Measurements from ENCODE around the gene MRAS. TPM values are rescaled to one million over a fixed set of nuclear protein-coding genes. Genes with fewer than 3 reads are reported as not detected.

The MRAS gene
- total and polyA plus RNA-seq, 2 of the 8 experiments (the other 6 are each of a cell fraction or from before 2014, with no cell fraction given) = 10.6 to 16.2 TPM

DNA sequence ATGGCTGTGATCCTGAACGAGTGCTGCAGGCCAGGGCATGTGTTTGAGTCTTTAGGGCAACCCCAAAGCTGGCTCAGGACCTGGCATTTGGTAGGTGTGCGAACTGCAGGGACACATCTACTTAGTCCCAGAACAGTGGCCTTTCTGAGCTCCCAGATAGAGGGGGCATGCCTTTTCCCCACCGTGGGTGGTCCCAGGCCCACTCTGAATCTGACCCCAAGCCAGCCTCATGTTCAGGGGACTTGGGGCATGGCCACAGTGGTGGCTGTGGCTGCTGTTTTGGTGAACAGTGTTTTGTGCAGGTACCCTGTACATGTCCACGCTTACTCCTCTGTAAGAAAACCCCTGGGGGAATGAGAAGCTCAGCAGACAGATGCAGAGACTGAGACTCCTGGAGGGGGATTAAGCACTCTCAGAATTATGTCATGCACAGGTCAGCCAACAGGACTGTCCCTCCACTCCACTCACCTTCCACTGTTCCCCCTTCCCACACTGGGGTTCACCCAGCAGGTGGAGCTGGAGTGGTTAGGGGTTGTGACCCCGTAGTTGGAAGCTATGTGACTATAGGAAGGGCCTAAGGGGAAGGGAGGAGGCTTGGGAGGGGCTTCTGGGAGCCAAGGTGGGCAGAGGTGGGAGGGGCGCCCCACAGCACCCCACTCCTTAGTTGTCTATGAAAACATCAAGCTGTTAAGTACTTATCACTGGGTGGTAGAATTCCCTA is 102.5 kb downstream of the MRAS start (continued):
- TF ChIP-seq SUZ12 (IDR thresholded peaks at IDR 0.05; ENCODE audit: low read length) (no peak), BACH1 (IDR thresholded peaks at IDR 0.05; ENCODE audit: low read length) (no peak), RAD21 (IDR thresholded peaks at IDR 0.05 in 1 of 2, conservative IDR thresholded peaks at IDR 0.05 in 1 of 2; ENCODE audit: low read depth in 2 of 2, low read length in 2 of 2) (no peak)
- TF ChIP-seq, protein P1, sequence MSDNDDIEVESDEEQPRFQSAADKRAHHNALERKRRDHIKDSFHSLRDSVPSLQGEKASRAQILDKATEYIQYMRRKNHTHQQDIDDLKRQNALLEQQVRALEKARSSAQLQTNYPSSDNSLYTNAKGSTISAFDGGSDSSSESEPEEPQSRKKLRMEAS (IDR thresholded peaks at IDR 0.05) = no peak
